HEK293 (cell line): ENCODE results near the gene MVD.

ENCODE experiments used
- CTCF ChIA-PET: fragments of 350-600 bp; formaldehyde crosslinking; extraction: SDS; loops from one replicate; lab custom pipeline; 2021; ENCODE audit warnings: antibody characterized with exemption; lab: Yijun Ruan, JAX
- POLR2A ChIA-PET: fragments of 300-600 bp; formaldehyde crosslinking; extraction: SDS; loops from one replicate; lab custom pipeline; 2020; ENCODE audit warnings: antibody characterized with exemption, inconsistent platforms; lab: Yijun Ruan, JAX
- H3K27ac ChIP-seq: fragments of 200-500 bp; sonication (Bioruptor generic); 2 replicates; pipeline ENCODE4 v1.5.1; 2014; ENCODE audit warnings: low read depth, low read length, control low read depth, inconsistent platforms; ENCODE audit errors: extremely low read depth
- H3K36me3 ChIP-seq, 2 experiments: fragments of 200-500 bp in 1 of 2; sonication (Bioruptor generic) in 1 of 2; 1 replicate in 1 of 2; 2 replicates in 1 of 2; pipeline ENCODE4 v1.5.1; 2014 to 2017; ENCODE audit warnings: inconsistent platforms in 2 of 2, low read length in 2 of 2; ENCODE audit not compliant: control insufficient read depth in 2 of 2, insufficient read depth in 1 of 2
- H3K4me1 ChIP-seq: fragments of 200-500 bp; sonication (Bioruptor generic); 2 replicates; pipeline ENCODE4 v1.5.1; 2014; ENCODE audit warnings: mild to moderate bottlenecking, low read length, inconsistent platforms; ENCODE audit not compliant: control insufficient read depth, insufficient read depth
- H3K4me3 ChIP-seq: 2 replicates; pipeline ENCODE4 v1.5.1; 2011; ENCODE audit warnings: low read depth, mild to moderate bottlenecking, control low read depth, low read length, moderate library complexity
- H3K9me3 ChIP-seq: fragments of 200-500 bp; sonication (Bioruptor generic); 2 replicates; pipeline ENCODE4 v1.5.1; 2014; ENCODE audit warnings: low read depth, low read length, inconsistent platforms; ENCODE audit not compliant: control insufficient read depth, insufficient read depth
- FEZF1 ChIP-seq: fragments of 450-650 bp; formaldehyde crosslinking; IDR thresholded peaks from 2 replicates; pipeline ENCODE4 v1.5.1; 2016; ENCODE audit warnings: missing biosample characterization, missing genetic modification characterization
- HOXA7 ChIP-seq: sonication (generic); formaldehyde crosslinking; IDR thresholded peaks from 2 replicates; pipeline ENCODE4 v1.8.1; 2022; ENCODE audit warnings: missing genetic modification reagents, borderline replicate concordance
- KLF16 ChIP-seq: fragments of 450-650 bp; formaldehyde crosslinking; IDR thresholded peaks from 2 replicates; pipeline ENCODE4 v1.5.1; 2017; ENCODE audit warnings: missing biosample characterization, missing genetic modification characterization
- REPIN1 ChIP-seq: fragments of 450-650 bp; formaldehyde crosslinking; IDR thresholded peaks from 2 replicates; pipeline ENCODE4 v1.5.1; 2017; ENCODE audit warnings: missing biosample characterization, missing genetic modification characterization, low read depth
- SALL2 ChIP-seq: fragments of 450-650 bp; formaldehyde crosslinking; IDR thresholded peaks from 2 replicates; pipeline ENCODE4 v1.5.0; 2017; ENCODE audit warnings: missing biosample characterization, mild to moderate bottlenecking, missing genetic modification characterization, borderline replicate concordance
- SP2 ChIP-seq: fragments of 450-650 bp; formaldehyde crosslinking; IDR thresholded peaks from 2 replicates; pipeline ENCODE4 v1.5.1; 2016; ENCODE audit warnings: missing biosample characterization, missing genetic modification characterization
- ZBTB20 ChIP-seq: fragments of 450-650 bp; formaldehyde crosslinking; IDR thresholded peaks from 2 replicates; pipeline ENCODE4 v1.5.1; 2016; ENCODE audit warnings: missing biosample characterization, missing genetic modification characterization
- ZEB2 ChIP-seq: fragments of 450-650 bp; formaldehyde crosslinking; IDR thresholded peaks from 2 replicates; pipeline ENCODE4 v1.5.1; 2016; ENCODE audit warnings: missing biosample characterization, missing genetic modification characterization
- ZFP3 ChIP-seq: fragments of 450-650 bp; formaldehyde crosslinking; IDR thresholded peaks from 2 replicates; pipeline ENCODE4 v1.5.1; 2016; ENCODE audit warnings: low read depth, missing biosample characterization, missing genetic modification characterization
- ZNF157 ChIP-seq: fragments of 450-650 bp; formaldehyde crosslinking; IDR thresholded peaks from 2 replicates; pipeline ENCODE4 v1.5.1; 2016; ENCODE audit warnings: missing biosample characterization, missing genetic modification characterization
- ZNF311 ChIP-seq: fragments of 450-650 bp; formaldehyde crosslinking; IDR thresholded peaks from 2 replicates; pipeline ENCODE4 v1.5.1; 2017; ENCODE audit warnings: missing biosample characterization, missing genetic modification characterization, borderline replicate concordance
- ZNF529 ChIP-seq: fragments of 450-650 bp; formaldehyde crosslinking; IDR thresholded peaks from 2 replicates; pipeline ENCODE4 v1.5.1; 2017; ENCODE audit warnings: missing genetic modification characterization, missing biosample characterization; ENCODE audit not compliant: insufficient replicate concordance
- ZNF544 ChIP-seq: fragments of 450-650 bp; formaldehyde crosslinking; IDR thresholded peaks from 2 replicates; pipeline ENCODE4 v1.5.0; 2017; ENCODE audit warnings: missing biosample characterization, missing genetic modification characterization
- ZNF621 ChIP-seq: fragments of 450-650 bp; formaldehyde crosslinking; IDR thresholded peaks from 2 replicates; pipeline ENCODE4 v1.5.1; 2017; ENCODE audit warnings: missing biosample characterization, missing genetic modification characterization
- ZNF623 ChIP-seq: fragments of 450-650 bp; formaldehyde crosslinking; IDR thresholded peaks from 2 replicates; pipeline ENCODE4 v1.5.1; 2016; ENCODE audit warnings: missing biosample characterization, missing genetic modification characterization
- ZNF654 ChIP-seq: fragments of 450-650 bp; formaldehyde crosslinking; IDR thresholded peaks from 2 replicates; pipeline ENCODE4 v1.5.1; 2016; ENCODE audit warnings: low read depth, missing biosample characterization, missing genetic modification characterization
- ZNF776 ChIP-seq: fragments of 450-650 bp; formaldehyde crosslinking; IDR thresholded peaks from 2 replicates; pipeline ENCODE4 v1.5.0; 2017; ENCODE audit warnings: missing biosample characterization, missing genetic modification characterization, borderline replicate concordance
- ZNF792 ChIP-seq: fragments of 450-650 bp; formaldehyde crosslinking; IDR thresholded peaks from 2 replicates; pipeline ENCODE4 v1.5.1; 2016; ENCODE audit warnings: missing biosample characterization, missing genetic modification characterization
- ZXDB ChIP-seq: fragments of 450-650 bp; formaldehyde crosslinking; IDR thresholded peaks from 2 replicates; pipeline ENCODE4 v1.5.1; 2016; ENCODE audit warnings: missing biosample characterization, missing genetic modification characterization
- TF ChIP-seq, protein P1 (sequence below): fragments of 450-650 bp; formaldehyde crosslinking; IDR thresholded peaks from 2 replicates; pipeline ENCODE4 v1.5.1; 2016; ENCODE audit warnings: missing biosample characterization, missing genetic modification characterization
- TF ChIP-seq, protein P2 (sequence below): fragments of 450-650 bp; formaldehyde crosslinking; IDR thresholded peaks from 2 replicates; pipeline ENCODE4 v1.5.1; 2016; ENCODE audit warnings: missing biosample characterization, missing genetic modification characterization

MVD gene

DNA sequence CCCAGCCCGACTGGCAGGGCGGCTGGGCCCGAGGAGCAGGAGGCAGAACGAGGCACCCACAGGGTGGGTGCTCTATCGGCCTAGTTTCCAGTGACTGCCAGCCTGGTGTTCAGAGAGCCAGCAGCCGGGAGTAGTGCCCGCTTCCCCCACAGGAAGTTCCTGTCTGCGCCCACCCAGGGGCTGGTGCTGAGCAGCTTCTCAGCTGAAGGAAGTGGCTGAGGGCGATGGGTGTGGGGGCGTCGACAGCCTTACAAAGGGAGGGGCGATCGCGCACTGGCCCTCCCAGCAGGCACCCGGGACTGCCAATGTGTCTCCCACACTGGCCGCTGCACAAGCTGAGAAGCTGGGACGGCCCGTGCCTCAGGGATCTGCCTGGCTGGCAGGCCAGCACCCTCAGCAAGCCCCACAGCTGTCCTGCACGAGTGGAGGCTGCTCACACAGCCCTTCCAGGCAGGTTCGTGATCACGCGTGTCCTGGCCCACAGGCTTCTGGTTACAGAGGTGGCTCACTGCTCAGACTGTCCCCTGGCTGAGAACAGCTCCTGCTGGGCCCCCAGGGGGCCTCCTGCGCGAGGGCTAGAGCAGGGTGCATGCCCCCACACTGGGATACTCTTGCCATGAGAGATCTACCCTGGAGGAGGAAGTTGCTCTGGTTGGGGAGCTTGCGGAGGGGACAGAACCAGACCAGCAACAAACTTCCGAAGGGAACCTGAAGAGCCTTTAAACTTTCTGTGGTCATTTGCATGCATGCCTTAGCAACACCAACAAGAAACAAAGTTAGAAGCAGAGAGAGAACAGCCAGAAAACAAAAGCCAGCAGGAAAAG, 40.8 kb upstream of the MVD start (continued):
- TF ChIP-seq ZNF776 (no peak), ZFP3 (no peak), ZEB2 (no peak), ZNF544 (tag by site-specific recombination) (no peak), SP2 (tag by site-specific recombination) (peak; percentile 30; the same call in 1 of the 2 replicates), REPIN1 (tag by site-specific recombination) (no peak), ZNF529 (no peak), ZNF621 (tag by site-specific recombination) (no peak), ZNF654 (tag by site-specific recombination) (no peak), ZBTB20 (tag by site-specific recombination) (no peak)
- TF ChIP-seq, protein P1, sequence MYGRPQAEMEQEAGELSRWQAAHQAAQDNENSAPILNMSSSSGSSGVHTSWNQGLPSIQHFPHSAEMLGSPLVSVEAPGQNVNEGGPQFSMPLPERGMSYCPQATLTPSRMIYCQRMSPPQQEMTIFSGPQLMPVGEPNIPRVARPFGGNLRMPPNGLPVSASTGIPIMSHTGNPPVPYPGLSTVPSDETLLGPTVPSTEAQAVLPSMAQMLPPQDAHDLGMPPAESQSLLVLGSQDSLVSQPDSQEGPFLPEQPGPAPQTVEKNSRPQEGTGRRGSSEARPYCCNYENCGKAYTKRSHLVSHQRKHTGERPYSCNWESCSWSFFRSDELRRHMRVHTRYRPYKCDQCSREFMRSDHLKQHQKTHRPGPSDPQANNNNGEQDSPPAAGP (tag by site-specific recombination): no peak

DNA sequence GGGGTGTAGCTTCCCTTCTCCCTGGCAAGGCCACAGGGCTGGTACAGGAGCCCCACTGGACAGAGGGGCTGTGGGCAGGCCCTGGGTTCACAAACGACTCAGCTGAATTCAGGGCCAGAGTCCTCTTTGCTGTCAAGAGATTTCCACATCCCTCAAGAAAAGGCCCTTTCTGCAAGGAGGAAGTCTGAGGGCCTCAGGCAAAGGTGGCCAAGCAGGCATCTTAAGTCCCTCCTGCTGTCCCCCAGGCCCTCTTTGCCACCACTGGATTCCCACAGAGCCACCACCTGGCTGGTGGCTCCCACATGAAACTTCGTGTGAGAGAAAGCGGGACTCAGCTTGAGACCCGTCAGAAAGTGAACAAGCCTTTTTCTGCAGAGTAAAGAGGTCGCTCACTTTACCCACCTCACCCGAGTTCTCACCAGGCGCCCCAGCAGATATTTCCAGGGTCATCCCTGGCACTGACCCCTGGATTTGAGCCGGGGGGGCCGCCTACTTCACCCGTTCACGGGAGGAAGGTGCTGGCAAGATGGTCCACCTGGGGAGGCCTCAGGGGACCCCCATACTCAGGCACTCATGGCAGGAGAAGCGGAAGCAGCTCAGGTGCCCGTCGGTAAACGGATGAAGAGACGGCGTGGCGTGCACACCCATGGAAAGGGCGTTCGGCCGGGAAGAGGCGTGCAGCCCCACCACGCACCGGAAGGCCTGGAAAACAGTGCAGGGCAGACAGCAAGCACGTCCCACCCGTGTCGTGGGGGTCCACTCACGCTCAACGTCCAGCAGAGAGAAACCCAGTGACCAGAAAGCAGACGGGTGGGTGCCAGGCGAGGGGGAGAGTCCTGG, 39.7 kb upstream of the MVD start:
- no peak overlapping the region for H3K4me3 ChIP-seq
- peaks cover 0 to 38% of the 10 kb centered on the region in 2 experiments; a peak in 2 of 3 replicates for H3K36me3 ChIP-seq
- ChIA-PET CTCF (interaction anchor here (1.3 kb wide), 1 partner anchor 17 kb away, joined by 3 read pairs; no protein-coding TSS in a partner anchor), POLR2A (interaction anchor here (1.0 kb wide), 1 partner anchor 27 kb away, joined by 10 read pairs; no protein-coding TSS in a partner anchor)
- H3K4me1 ChIP-seq: no peaks in the 10 kb centered on the region
- TF ChIP-seq SP2 (tag by site-specific recombination) (no peak), ZXDB (no peak), HOXA7 (no peak), FEZF1 (tag by site-specific recombination) (no peak), ZNF157 (tag by site-specific recombination) (no peak), ZNF623 (no peak), ZNF776 (no peak), SALL2 (tag by site-specific recombination) (no peak), ZNF311 (tag by site-specific recombination) (no peak), ZNF792 (no peak), KLF16 (no peak)
- TF ChIP-seq, protein P2, sequence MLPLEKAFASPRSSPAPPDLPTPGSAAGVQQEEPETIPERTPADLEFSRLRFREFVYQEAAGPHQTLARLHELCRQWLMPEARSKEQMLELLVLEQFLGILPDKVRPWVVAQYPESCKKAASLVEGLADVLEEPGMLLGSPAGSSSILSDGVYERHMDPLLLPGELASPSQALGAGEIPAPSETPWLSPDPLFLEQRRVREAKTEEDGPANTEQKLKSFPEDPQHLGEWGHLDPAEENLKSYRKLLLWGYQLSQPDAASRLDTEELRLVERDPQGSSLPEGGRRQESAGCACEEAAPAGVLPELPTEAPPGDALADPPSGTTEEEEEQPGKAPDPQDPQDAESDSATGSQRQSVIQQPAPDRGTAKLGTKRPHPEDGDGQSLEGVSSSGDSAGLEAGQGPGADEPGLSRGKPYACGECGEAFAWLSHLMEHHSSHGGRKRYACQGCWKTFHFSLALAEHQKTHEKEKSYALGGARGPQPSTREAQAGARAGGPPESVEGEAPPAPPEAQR (tag by site-specific recombination): no peak
- H3K27ac ChIP-seq: no peak overlapping the region
- no peaks in the 10 kb centered on the region for H3K9me3 ChIP-seq
